MCF 10A (cell line): ENCODE data around the gene RPP14. TPM values are rescaled to one million over a fixed set of nuclear protein-coding genes. Genes with fewer than 3 reads are reported as not detected.
"Not testable (repeated sequence)": the region's sequence is repeated elsewhere in the genome, so short reads cannot be mapped to it uniquely, and the experiment has no call there.

Experiments
- BruUV-seq: library from RNA; stranded (reverse); fragments of 400-500 nt; replicated peaks from 2 replicates; lab custom pipeline; 2021; lab: Mats Ljungman, UMichigan
- CTCF ChIA-PET: fragments of 300-600 bp; sonication (Branson Sonifier 250); formaldehyde crosslinking; extraction: SDS; loops from one replicate; lab custom pipeline; 2021; ENCODE audit warnings: antibody characterized with exemption, inconsistent platforms; lab: Yijun Ruan, JAX
- POLR2A ChIA-PET: fragments of 300-600, 350-650 bp; sonication (Branson Sonifier 250); formaldehyde crosslinking; extraction: SDS; loops from one replicate; lab custom pipeline; 2020; ENCODE audit warnings: antibody characterized with exemption, inconsistent platforms; lab: Yijun Ruan, JAX
- DNase-seq: peaks from one replicate; pipeline ENCODE4 v3.0.0-alpha.2; 2018; ENCODE audit not compliant: unreplicated experiment
- H3K27ac Mint-ChIP-seq: one replicate; pipeline ENCODE4 v1.8.0; 2022; ENCODE audit warnings: mild to moderate bottlenecking, low read depth, mixed read lengths; ENCODE audit not compliant: unreplicated experiment
- H3K27me3 Mint-ChIP-seq: one replicate; pipeline ENCODE4 v1.8.0; 2022; ENCODE audit warnings: mixed read lengths; ENCODE audit not compliant: insufficient read depth, unreplicated experiment
- H3K36me3 Mint-ChIP-seq: one replicate; pipeline ENCODE4 v1.8.0; 2022; ENCODE audit warnings: mild to moderate bottlenecking, moderate library complexity, mixed read lengths; ENCODE audit not compliant: insufficient read depth, unreplicated experiment
- H3K4me1 Mint-ChIP-seq: one replicate; pipeline ENCODE4 v1.8.0; 2022; ENCODE audit warnings: mixed read lengths; ENCODE audit not compliant: insufficient read depth, unreplicated experiment
- H3K4me3 Mint-ChIP-seq: one replicate; pipeline ENCODE4 v1.8.0; 2022; ENCODE audit warnings: mild to moderate bottlenecking, moderate library complexity, mixed read lengths; ENCODE audit not compliant: unreplicated experiment
- H3K9me3 Mint-ChIP-seq: one replicate; pipeline ENCODE4 v1.8.0; 2022; ENCODE audit warnings: mixed read lengths; ENCODE audit not compliant: unreplicated experiment
- CTCF ChIP-seq: fragments of 200-600 bp; IDR thresholded peaks from one replicate; pipeline ENCODE4 v1.8.0; 2022; ENCODE audit warnings: antibody characterized with exemption, mild to moderate bottlenecking; ENCODE audit not compliant: unreplicated experiment
- intact Hi-C: fragments of 100-400 bp; cut with micrococcal nuclease; formaldehyde crosslinking; loops from 2 replicates; pipeline ENCODE4 v1.14.1; 2022
- total RNA-seq: library from RNA; stranded (reverse); gene quantifications from 2 replicates; pipeline ENCODE4 v1.2.3, GENCODE V29; 2022

RPP14 gene
- total RNA-seq, 1 experiment from 2014 or later = 20.0 TPM

DNA sequence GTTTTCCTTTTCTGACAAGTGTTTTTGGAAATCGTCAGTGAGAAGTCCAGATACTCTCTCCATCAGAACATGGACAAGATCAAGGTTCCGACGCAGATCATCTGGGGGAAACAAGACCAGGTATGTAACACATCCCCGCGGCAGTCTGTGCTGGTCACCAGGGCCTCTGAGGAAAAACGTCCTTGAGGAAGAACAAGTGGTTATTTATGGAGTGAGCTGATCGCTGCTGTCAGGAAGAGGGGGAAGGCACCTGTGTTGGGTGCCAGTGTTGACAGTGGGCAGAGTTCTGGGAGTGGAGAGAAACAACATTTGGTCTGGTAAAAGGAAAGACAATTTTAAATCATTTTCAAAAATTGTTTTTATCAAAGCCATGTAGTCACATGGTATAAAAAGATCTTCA lies 20.7 kb upstream of the RPP14 start:
- CTCF ChIA-PET = interaction anchor here (2.3 kb wide), 1 partner anchor 21 kb away, joined by 13 read pairs; the partner anchor contains the start of genes HTD2 and RPP14
- no peaks in the 10 kb centered on the region for H3K9me3 Mint-ChIP-seq
- no peak for DNase-seq
- no peak overlapping the region for H3K4me3 Mint-ChIP-seq
- no peak for TF ChIP-seq CTCF
- POLR2A ChIA-PET = no interaction called here
- no peak overlapping the region for H3K27ac Mint-ChIP-seq
- H3K27me3 Mint-ChIP-seq = no peaks in the 10 kb centered on the region
- H3K36me3 Mint-ChIP-seq = peaks cover 18% of the 10 kb centered on the region
- no TSS peak for BruUV-seq
- H3K4me1 Mint-ChIP-seq = no peaks in the 10 kb centered on the region
- intact Hi-C loops = no loop called here

DNA sequence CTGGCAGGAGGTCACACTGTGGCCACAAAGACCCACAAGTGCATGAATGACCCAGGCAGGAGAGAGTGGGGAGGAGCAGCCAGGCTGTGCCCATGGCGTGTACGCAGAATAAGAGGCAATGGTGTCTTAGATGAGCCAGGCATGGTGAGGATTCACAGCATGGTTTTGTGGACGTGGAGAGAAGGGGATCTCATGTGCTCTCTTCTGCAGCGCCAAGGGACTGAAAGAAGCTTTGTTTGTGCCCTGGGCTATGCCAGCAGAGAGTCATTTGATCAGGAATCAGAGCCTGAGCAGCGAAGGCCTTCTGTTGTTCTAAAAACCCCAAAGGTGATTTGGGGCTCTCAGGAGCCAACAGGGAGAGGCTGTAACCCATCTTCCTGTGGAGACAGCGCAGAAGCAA lies 18.7 kb upstream of the RPP14 start:
- intact Hi-C loops = no loop called here
- no peak overlapping the region for H3K27ac Mint-ChIP-seq
- H3K36me3 Mint-ChIP-seq = peaks cover 18% of the 10 kb centered on the region
- no peaks in the 10 kb centered on the region for H3K4me1 Mint-ChIP-seq
- H3K9me3 Mint-ChIP-seq = no peaks in the 10 kb centered on the region
- TF ChIP-seq CTCF = no peak
- no peak overlapping the region for H3K4me3 Mint-ChIP-seq
- ChIA-PET CTCF (interaction anchor here (0.6 to 1.7 kb wide), 3 partner anchors 9 to 1359 kb away, joined by 4 to 5 read pairs (median 4); no protein-coding TSS in a partner anchor), POLR2A (no interaction called here)
- H3K27me3 Mint-ChIP-seq = no peaks in the 10 kb centered on the region
- no TSS peak for BruUV-seq
- no peak for DNase-seq

DNA sequence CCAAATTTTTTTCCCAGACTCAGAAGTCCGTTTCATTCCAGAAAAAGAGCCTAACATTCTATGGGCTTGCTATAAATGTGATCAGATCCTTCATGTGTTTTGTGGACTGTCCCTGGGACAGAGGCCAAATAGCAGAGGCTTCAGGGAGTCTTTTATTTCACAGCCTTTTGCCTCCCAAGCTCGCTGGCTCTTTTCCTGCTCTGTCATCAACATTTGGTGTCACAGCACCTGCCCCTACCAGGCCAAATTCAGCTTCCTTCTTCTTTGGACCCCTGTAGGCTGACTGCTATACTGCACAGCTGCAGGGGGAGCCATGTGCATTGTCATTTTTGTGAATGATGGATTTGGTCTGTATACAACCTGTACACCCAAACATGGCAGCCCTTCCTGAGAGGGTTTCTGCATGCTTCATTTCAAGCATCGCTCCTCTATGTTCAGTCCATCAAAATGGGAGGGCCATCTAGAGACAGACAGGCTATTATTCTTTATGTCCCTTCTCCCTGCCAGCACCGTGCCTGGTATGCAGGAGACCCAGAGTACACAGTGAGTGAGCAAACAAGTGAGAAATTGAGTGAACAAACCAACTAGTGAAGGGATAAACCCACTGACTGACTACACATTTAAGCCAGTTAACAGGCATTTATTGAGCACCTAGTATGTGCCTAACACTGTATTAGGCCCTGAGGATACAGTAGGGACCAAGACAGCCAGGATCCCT lies 17.9 kb upstream of the RPP14 start:
- ChIA-PET CTCF (interaction anchor here (0.6 to 1.7 kb wide), 4 partner anchors 10 to 1360 kb away, joined by 3 to 5 read pairs (median 4); no protein-coding TSS in a partner anchor), POLR2A (interaction anchor here (0.6 kb wide), 1 partner anchor 683 kb away, joined by 3 read pairs; no protein-coding TSS in a partner anchor)
- no peak overlapping the region for H3K27ac Mint-ChIP-seq
- no peaks in the 10 kb centered on the region for H3K9me3 Mint-ChIP-seq
- no peaks in the 10 kb centered on the region for H3K27me3 Mint-ChIP-seq
- no peak for TF ChIP-seq CTCF
- no TSS peak for BruUV-seq
- intact Hi-C loops = no loop called here
- H3K4me1 Mint-ChIP-seq = no peaks in the 10 kb centered on the region
- no peak overlapping the region for H3K4me3 Mint-ChIP-seq
- peaks cover 18% of the 10 kb centered on the region for H3K36me3 Mint-ChIP-seq
- DNase-seq = no peak

GRCh38 chr3:58288964-58289613 lies 17.0 kb upstream of the RPP14 start:
- POLR2A ChIA-PET, H3K27me3 Mint-ChIP-seq, H3K9me3 Mint-ChIP-seq, BruUV-seq, H3K27ac Mint-ChIP-seq, DNase-seq, intact Hi-C loops, H3K4me3 Mint-ChIP-seq, H3K4me1 Mint-ChIP-seq: not testable (repeated sequence)
- CTCF ChIA-PET = interaction anchor here (1.7 kb wide), 1 partner anchor 11 kb away, joined by 5 read pairs; no protein-coding TSS in a partner anchor
- peaks cover 18% of the 10 kb centered on the region for H3K36me3 Mint-ChIP-seq

DNA sequence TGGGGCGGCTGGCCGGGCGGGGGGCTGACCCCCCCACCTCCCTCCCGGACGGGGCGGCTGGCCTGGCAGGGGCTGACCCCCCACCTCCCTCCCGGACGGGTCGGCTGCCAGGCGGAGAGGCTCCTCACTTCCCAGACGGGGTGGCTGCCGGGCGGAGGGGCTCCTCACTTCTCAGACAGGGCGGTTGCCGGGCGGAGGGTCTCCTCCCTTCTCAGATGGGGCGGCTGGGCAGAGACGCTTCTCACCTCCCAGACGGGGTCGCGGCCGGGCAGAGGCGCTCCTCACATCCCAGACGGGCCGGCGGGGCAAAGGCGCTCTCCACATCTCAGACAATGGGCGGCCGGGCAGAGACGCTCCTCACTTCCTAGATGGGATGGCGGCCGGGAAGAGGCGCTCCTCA lies 15.6 kb upstream of the RPP14 start:
- H3K27me3 Mint-ChIP-seq, BruUV-seq, H3K9me3 Mint-ChIP-seq, H3K27ac Mint-ChIP-seq, CTCF ChIA-PET, intact Hi-C loops, H3K4me1 Mint-ChIP-seq, H3K4me3 Mint-ChIP-seq, POLR2A ChIA-PET, DNase-seq: not testable (repeated sequence)
- H3K36me3 Mint-ChIP-seq = peaks cover 17% of the 10 kb centered on the region
